Spinal cord (tissue), 10 donors: Measurements from ENCODE around the gene PAIP2. TPM values are rescaled to one million over a fixed set of nuclear protein-coding genes. Genes with fewer than 3 reads are reported as not detected.
"Not testable (repeated sequence)": the region's sequence is repeated elsewhere in the genome, so short reads cannot be mapped to it uniquely, and the experiment has no call there.

Experiments
- DNase-seq, 6 donors: peaks; one replicate each; pipeline versions ENCODE4 v3.0.0 to v3.0.0-alpha.2; 2013 to 2015; ENCODE audit warnings: low spot score in 6 of 6, low read depth in 4 of 6
- H3K27ac ChIP-seq: one replicate; pipeline ENCODE4 v1.5.1; 2013; ENCODE audit warnings: low read depth, low read length, control low read depth
- H3K27me3 ChIP-seq: one replicate; pipeline ENCODE4 v1.6.1; 2013; ENCODE audit warnings: low read length; ENCODE audit not compliant: control insufficient read depth, insufficient read depth
- H3K36me3 ChIP-seq: one replicate; pipeline ENCODE4 v1.6.1; 2013; ENCODE audit warnings: low read length; ENCODE audit not compliant: control insufficient read depth, insufficient read depth
- H3K4me1 ChIP-seq: one replicate; pipeline ENCODE4 v1.6.1; 2013; ENCODE audit warnings: low read length; ENCODE audit not compliant: control insufficient read depth, insufficient read depth
- H3K4me3 ChIP-seq: one replicate; pipeline ENCODE4 v1.5.1; 2013; ENCODE audit warnings: low read depth, low read length, control low read depth
- H3K9me3 ChIP-seq: one replicate; pipeline ENCODE4 v1.6.1; 2013; ENCODE audit warnings: low read length; ENCODE audit not compliant: control insufficient read depth, insufficient read depth
- whole genome bisulfite sequencing: methylation state at CpG from one replicate; pipeline ENCODE4 v1.1.5; 2013; ENCODE audit warnings: missing lambda C conversion rate; ENCODE audit not compliant: insufficient coverage; 5-methylcytosine and 5-hydroxymethylcytosine counted together
- polyA plus RNA-seq, 2 donors: library from polyadenylated mRNA; unstranded; fragments of 120-200 nt; gene quantifications; one replicate each; pipeline ENCODE4 v1.2.1, GENCODE V29; 2013; ENCODE audit not compliant: insufficient read length in 2 of 2
- total RNA-seq, 2 donors: library from RNA; depleted of rRNA in 1 of 2; stranded (reverse); fragments of 120-200 nt in 1 of 2; fragments of >200 nt in 1 of 2; gene quantifications; one replicate each; pipeline versions ENCODE4 v1.2.3 to v1.2.4, GENCODE V29; 2013 to 2014
- donor health status: healthy.

PAIP2 gene
- total and polyA plus RNA-seq, 4 donors, result 90.4 to 173 (median 146) TPM

DNA sequence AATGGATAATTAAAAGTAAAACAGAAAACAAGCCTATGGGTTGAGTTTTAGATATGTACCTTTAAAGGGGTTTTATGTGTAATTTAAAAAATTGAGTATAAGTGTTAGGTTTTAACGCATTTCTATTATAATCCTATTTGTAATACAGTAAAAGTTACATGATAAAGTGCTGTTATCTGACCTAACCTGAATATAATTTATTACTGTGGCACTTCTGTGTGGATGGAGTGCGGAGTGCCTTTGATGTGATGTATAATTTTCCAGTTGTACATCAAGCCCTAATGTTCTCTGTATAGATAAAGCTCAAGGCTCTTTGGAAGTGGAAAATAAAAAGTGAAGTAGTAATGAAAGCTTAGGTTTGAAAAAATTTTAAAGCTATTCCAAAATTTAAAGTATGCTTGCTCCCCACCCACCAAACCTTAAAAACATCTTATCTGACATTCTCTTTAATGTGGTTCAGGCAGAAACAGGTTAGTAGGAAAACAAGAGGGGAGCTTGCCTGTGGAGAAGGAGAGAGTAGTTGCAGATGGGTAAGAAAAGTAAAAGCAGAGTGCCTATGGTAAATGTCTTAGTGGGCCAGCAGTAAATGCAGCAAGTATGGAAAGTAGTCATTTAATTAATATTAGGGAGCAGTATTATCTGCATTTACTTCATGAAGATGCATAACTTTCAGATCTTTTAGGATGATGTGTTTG is 44.1 kb upstream of the PAIP2 start:
- H3K9me3 ChIP-seq, result no peaks in the 10 kb centered on the region
- H3K36me3 ChIP-seq, result no peaks in the 10 kb centered on the region
- peaks cover 23% of the 10 kb centered on the region for H3K4me1 ChIP-seq
- no CpG with 5 or more reads among the region's 2 CpGs for WGBS
- no peaks in the 10 kb centered on the region for H3K27me3 ChIP-seq
- H3K27ac ChIP-seq, result no peak overlapping the region
- no peak overlapping the region for H3K4me3 ChIP-seq
- DNase-seq, result no peak

- peaks cover 22% of the 10 kb centered on the region for H3K4me1 ChIP-seq
- no peaks in the 10 kb centered on the region for H3K36me3 ChIP-seq
- WGBS, result no CpG with 5 or more reads among the region's 11 CpGs
- no peaks in the 10 kb centered on the region for H3K9me3 ChIP-seq
- no peak for DNase-seq
- H3K4me3 ChIP-seq, result no peak overlapping the region
- no peaks in the 10 kb centered on the region for H3K27me3 ChIP-seq
- H3K27ac ChIP-seq, result no peak overlapping the region
Observed at GRCh38 chr5:139298242-139298641, 43.4 kb upstream of the PAIP2 start.

GRCh38 chr5:139299486-139299885 is 42.2 kb upstream of the PAIP2 start:
- Histone ChIP-seq H3K9me3 (no peaks in the 10 kb centered on the region), H3K27me3 (no peaks in the 10 kb centered on the region), H3K27ac (no peak overlapping the region), H3K4me1 (peaks cover 28% of the 10 kb centered on the region), H3K36me3 (no peaks in the 10 kb centered on the region), H3K4me3 (no peak overlapping the region)
- 80% methylated on average over 3 of the region's 4 CpGs for WGBS
- DNase-seq, result no peak

DNA sequence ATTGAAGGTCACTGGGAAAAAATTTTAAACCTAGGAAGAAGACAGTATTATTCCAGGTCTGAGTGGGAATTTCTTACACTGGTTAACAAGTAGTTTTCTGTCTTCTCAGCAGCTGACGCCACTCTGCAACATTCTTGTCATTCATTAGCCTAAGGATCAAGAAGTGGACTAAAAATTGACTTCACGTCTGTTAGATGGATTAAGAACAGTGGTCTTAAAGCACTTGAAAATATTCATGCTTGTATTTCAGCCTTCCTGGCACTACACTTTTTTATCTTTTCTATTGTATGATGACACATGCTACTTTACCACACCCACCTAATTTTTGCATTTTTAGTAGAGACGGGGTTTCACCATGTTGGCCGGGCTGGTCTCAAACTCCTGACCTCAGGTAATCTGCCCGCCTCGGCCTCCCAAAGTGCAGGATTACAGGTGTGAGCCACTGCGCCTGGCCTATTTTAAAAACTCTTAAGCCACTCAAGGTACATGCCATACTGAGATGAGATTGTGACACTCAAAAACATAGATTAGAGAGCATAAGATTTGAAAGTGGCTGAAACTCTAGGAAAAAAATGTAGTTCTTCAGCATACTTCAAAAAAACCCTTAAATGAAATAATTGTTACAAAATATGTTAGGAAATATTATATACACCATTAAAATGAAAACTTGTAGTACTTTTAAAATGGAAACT is 39.7 kb upstream of the PAIP2 start:
- Histone ChIP-seq H3K9me3 (no peaks in the 10 kb centered on the region), H3K27me3 (no peaks in the 10 kb centered on the region), H3K27ac (no peak overlapping the region), H3K4me3 (no peak overlapping the region), H3K4me1 (peaks cover 19% of the 10 kb centered on the region), H3K36me3 (no peaks in the 10 kb centered on the region)
- no peak for DNase-seq
- WGBS, result no CpG with 5 or more reads among the region's 7 CpGs

DNA sequence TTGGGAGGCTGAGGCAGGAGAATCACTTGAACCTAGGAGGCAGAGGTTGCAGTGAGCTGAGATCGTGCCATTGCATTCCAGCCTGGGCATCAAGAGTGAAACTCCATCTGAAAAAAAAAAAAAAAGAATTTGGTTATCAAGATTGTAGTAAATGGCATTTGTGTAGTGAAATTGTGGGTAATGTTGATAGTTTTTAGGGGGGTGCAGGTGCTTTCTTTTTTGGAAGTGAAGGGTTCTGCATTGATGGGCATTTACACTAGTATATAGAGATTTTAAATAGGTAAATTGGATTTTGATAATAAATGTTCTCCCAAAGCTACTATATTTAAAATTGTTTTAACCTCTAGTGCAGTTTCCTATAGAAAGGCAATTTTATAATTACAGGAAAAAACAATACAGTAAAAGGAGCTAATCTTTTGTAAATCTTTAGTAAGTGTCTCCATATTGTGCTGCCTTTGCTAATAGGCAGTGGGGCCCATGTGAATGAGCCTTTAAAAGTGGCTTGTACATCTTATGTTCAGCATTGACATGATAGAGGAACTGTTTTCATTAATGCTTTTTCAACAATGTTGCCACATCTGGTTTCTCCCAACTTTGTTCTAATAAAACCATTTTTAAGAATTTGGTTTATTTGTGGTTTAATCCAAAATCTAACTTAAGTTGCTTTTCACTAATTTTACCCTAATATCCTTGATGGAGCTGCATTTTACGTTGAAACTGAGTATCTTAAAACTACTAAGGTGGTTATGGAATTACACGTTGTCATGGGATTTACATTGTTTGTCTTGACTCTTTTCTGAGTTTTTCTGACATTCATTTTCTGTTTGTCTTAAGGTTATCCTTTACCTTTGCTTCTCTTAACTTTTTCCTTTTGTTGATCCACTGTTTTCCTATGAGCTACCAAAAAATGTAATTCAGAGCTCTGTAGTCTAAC is 37.0 kb upstream of the PAIP2 start:
- Histone ChIP-seq H3K4me3 (no peak overlapping the region), H3K9me3 (no peaks in the 10 kb centered on the region), H3K36me3 (no peaks in the 10 kb centered on the region), H3K27me3 (no peaks in the 10 kb centered on the region), H3K4me1 (peaks cover 13% of the 10 kb centered on the region), H3K27ac (no peak overlapping the region)
- WGBS, result 90% methylated on average over 1 of the region's 3 CpGs
- no peak for DNase-seq

GRCh38 chr5:139306197-139306596 is 35.5 kb upstream of the PAIP2 start:
- WGBS, result no CpG with 5 or more reads among the region's 1 CpG
- Histone ChIP-seq H3K36me3 (no peaks in the 10 kb centered on the region), H3K27me3 (no peaks in the 10 kb centered on the region), H3K9me3 (no peaks in the 10 kb centered on the region), H3K4me1 (peaks cover 13% of the 10 kb centered on the region), H3K27ac (no peak overlapping the region), H3K4me3 (no peak overlapping the region)
- DNase-seq, result no peak

DNA sequence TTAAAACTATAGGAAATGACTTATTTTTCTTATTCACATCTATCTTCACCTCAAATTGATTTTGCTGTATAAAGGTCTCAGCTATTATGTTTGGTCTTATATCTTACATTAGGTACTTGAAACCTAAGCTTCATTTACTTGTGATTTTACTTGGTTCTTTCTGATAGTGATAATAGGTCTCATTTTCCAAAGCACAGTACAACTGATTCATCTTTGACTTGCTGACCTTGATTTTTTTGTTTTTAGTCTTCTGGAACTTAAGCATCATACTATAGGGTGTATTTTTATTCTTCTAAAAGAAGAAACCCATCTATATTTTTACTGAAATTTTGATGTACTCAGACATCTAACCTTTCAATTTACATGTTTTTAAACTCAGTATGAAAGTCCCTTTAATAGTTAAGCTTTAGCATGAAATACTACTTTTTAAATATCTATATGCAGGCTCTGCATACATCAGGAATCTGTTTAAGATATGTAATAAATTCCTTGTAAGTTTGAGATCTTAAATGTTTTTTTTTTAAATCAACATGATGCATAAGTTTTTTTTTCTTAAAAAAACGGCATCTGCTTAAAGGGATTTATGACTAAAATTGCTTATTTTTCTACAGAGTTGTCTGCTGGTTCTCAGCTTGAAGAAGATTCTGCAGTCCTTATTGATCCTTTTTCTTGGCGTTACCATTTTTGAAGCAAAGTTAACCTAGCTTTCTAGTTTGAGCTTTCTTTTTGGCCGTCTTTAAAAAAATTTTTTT is 34.9 kb upstream of the PAIP2 start:
- no CpG with 5 or more reads among the region's 3 CpGs for WGBS
- Histone ChIP-seq H3K36me3 (no peaks in the 10 kb centered on the region), H3K4me1 (peaks cover 10% of the 10 kb centered on the region), H3K27ac (no peak overlapping the region), H3K4me3 (no peak overlapping the region), H3K9me3 (no peaks in the 10 kb centered on the region), H3K27me3 (no peaks in the 10 kb centered on the region)
- no peak for DNase-seq

DNA sequence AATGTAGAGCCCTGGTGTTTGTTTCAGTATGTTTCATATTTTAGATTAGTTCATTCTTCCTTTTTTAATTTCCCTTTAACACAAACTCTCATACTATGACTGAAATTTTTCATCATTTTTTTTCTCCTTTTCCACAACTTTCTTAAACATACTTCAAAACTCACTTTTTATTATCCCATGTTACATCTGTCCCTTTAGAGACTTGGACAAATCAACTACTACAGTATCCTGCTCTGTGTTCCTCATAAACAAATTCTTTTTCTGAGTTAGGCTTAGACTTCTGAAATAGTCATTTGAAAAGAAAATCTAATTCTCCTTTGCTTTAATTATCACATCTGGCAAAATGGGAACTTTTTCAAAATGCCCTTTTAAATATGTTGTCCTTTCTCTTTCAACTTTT is 32.9 kb upstream of the PAIP2 start:
- H3K27ac ChIP-seq, result no peak overlapping the region

GRCh38 chr5:139310715-139311186 is 30.9 kb upstream of the PAIP2 start:
- not testable (repeated sequence) for H3K27ac ChIP-seq, H3K9me3 ChIP-seq, H3K36me3 ChIP-seq, H3K4me3 ChIP-seq, H3K27me3 ChIP-seq, DNase-seq, H3K4me1 ChIP-seq
- WGBS, result 92% methylated on average over 7 of the region's 9 CpGs

More for the DNA sequence above, 32.9 kb upstream of the PAIP2 start:
- no peaks in the 10 kb centered on the region for H3K27me3 ChIP-seq
- H3K36me3 ChIP-seq, result no peaks in the 10 kb centered on the region
- peaks cover 6% of the 10 kb centered on the region for H3K4me1 ChIP-seq
- H3K4me3 ChIP-seq, result no peak overlapping the region
- H3K9me3 ChIP-seq, result no peaks in the 10 kb centered on the region
- no peak for DNase-seq
